Tibial artery (tissue), 4 donors: ENCODE results near the gene CDC6.

Experiments used
- DNase-seq, 2 donors: peaks; one replicate each; pipeline ENCODE4 v3.0.0-alpha.2; 2019
- H3K27ac ChIP-seq, 2 donors: fragments of 200-600 bp; sonication (generic) in 1 of 2; 1 replicate in 1 of 2; 2 replicates in 1 of 2; pipeline ENCODE4 v1.5.1; 2018 to 2019; ENCODE audit warnings: mild to moderate bottlenecking in 1 of 2
- H3K27me3 ChIP-seq, 2 donors: fragments of 200-600 bp; sonication (generic) in 1 of 2; one replicate each; pipeline versions ENCODE4 v1.5.1 to v1.6.0; 2016 to 2019
- H3K36me3 ChIP-seq, 3 donors: fragments of 200-600 bp; sonication (generic) in 2 of 3; one replicate each; pipeline ENCODE4 v1.5.1; 2016 to 2019; ENCODE audit warnings: mild to moderate bottlenecking in 2 of 3
- H3K4me1 ChIP-seq, 4 donors: fragments of 200-600 bp; sonication (generic) in 2 of 4; 1 replicate in 3 of 4; 2 replicates in 1 of 4; pipeline ENCODE4 v1.5.1; 2016 to 2019
- H3K4me3 ChIP-seq, 2 donors: fragments of 200-600 bp; sonication (generic) in 1 of 2; 1 replicate in 1 of 2; 2 replicates in 1 of 2; pipeline ENCODE4 v1.5.1; 2018 to 2019; ENCODE audit warnings: mild to moderate bottlenecking in 2 of 2
- H3K9me3 ChIP-seq, 3 donors: fragments of 200-600 bp; sonication (generic) in 1 of 3; one replicate each; pipeline ENCODE4 v1.5.1; 2016 to 2019
- CTCF ChIP-seq, 2 experiments: fragments of 200-600 bp in 1 of 2; fragments of 450-650 bp in 1 of 2; IDR thresholded peaks; one replicate each; pipeline ENCODE4 v1.5.1; 2017 to 2019; ENCODE audit warnings: antibody characterized with exemption in 2 of 2, mild to moderate bottlenecking in 1 of 2, moderate library complexity in 1 of 2
- intact Hi-C: fragments of 100-400 bp; cut with DNase I; formaldehyde crosslinking; loops from one replicate; pipeline ENCODE4 v1.15.0; 2023; ENCODE audit warnings: low total_unique reads

The CDC6 gene

GRCh38 chr17:40286473-40286872 is 1.2 kb upstream of the CDC6 start:
- intact Hi-C loops, result no loop called here

DNA sequence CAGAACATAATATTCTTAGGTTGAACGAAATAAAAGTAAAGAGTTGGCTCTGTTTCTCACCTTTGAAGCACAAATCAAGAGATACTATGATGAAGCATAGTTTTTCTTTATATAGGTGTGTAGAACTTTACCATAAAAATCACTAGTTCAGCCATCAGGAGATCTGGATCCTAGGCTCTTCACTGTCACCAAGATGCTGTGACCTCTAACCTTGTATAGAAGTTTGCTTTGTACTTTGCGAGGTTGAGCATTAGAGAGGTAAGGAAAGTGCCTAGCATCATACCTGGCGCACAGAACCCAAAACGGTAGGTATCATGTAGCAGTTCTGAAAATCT is 553 bp upstream of the CDC6 start:
- DNase-seq, result no peak
- no peak for TF ChIP-seq CTCF (IDR thresholded peaks at IDR 0.05)
- peak overlapping the region in 1 of 2 donors; percentile 30 for H3K27ac ChIP-seq
- intact Hi-C loops, result no loop called here
- no peaks in the 10 kb centered on the region for H3K27me3 ChIP-seq
- H3K4me3 ChIP-seq, result no peak overlapping the region
- peaks cover 0 to 26% (median 11%) of the 10 kb centered on the region in 4 donors for H3K4me1 ChIP-seq
- H3K36me3 ChIP-seq, result no peaks in the 10 kb centered on the region
- no peaks in the 10 kb centered on the region for H3K9me3 ChIP-seq

More at GRCh38 chr17:40286473-40286872, 1.2 kb upstream of the CDC6 start:
- H3K4me1 ChIP-seq, result peaks cover 0 to 26% (median 11%) of the 10 kb centered on the region in 4 donors
- H3K9me3 ChIP-seq, result no peaks in the 10 kb centered on the region
- no peak for TF ChIP-seq CTCF (IDR thresholded peaks at IDR 0.05)
- no peaks in the 10 kb centered on the region for H3K27me3 ChIP-seq
- H3K36me3 ChIP-seq, result peaks cover 0 to 2% (median 0%) of the 10 kb centered on the region in 3 donors
- no peak overlapping the region for H3K27ac ChIP-seq
- H3K4me3 ChIP-seq, result no peak overlapping the region
- DNase-seq, result no peak

GRCh38 chr17:40290629-40291280 is 3.1 kb downstream of the CDC6 start:
- Histone ChIP-seq H3K36me3 (no peaks in the 10 kb centered on the region), H3K9me3 (no peaks in the 10 kb centered on the region), H3K4me1 (peaks cover 0 to 10% (median 5%) of the 10 kb centered on the region in 4 donors), H3K4me3 (no peak overlapping the region), H3K27ac (no peak overlapping the region), H3K27me3 (no peaks in the 10 kb centered on the region)
- peak; percentile 54 to 55 for TF ChIP-seq CTCF (IDR thresholded peaks at IDR 0.05)
- intact Hi-C loops, result no loop called here
- peak in 1 of 2 donors; percentile 48 for DNase-seq

DNA sequence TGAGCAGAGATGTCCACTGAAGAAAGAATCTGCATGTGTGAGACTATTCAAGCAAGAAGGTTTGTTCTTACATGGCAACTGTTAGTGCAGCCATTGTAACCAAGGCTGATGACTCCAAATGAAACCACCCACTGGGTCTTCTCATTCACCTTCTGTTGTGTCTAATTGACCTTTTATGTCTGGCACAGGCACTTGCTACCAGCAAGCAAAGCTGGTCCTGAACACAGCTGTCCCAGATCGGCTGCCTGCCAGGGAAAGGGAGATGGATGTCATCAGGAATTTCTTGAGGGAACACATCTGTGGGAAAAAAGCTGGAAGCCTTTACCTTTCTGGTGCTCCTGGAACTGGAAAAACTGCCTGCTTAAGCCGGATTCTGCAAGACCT is 3.6 kb downstream of the CDC6 start:
- intact Hi-C loops, result no loop called here
- Histone ChIP-seq H3K27me3 (no peaks in the 10 kb centered on the region), H3K36me3 (no peaks in the 10 kb centered on the region), H3K4me3 (no peak overlapping the region), H3K4me1 (peaks cover 0 to 10% (median 5%) of the 10 kb centered on the region in 4 donors), H3K9me3 (no peaks in the 10 kb centered on the region), H3K27ac (no peak overlapping the region)
- no peak for DNase-seq
- TF ChIP-seq CTCF (IDR thresholded peaks at IDR 0.05), result no peak

- Histone ChIP-seq H3K27ac (no peak overlapping the region), H3K9me3 (no peaks in the 10 kb centered on the region), H3K4me3 (no peak overlapping the region), H3K4me1 (peaks cover 0 to 13% (median 2%) of the 10 kb centered on the region in 4 donors), H3K27me3 (no peaks in the 10 kb centered on the region), H3K36me3 (no peaks in the 10 kb centered on the region)
- intact Hi-C loops, result no loop called here
- DNase-seq, result peak in 1 of 2 donors; percentile 48
- TF ChIP-seq CTCF (IDR thresholded peaks at IDR 0.05), result no peak
Observed at GRCh38 chr17:40293363-40293762, 5.7 kb downstream of the CDC6 start.
